Measurements from ENCODE around the gene ZNF343.
A peak's percentile ranks its signal among the peaks of the same experiment; 100 is the strongest.
"Not testable (repeated sequence)": the region's sequence is repeated elsewhere in the genome, so short reads cannot be mapped to it uniquely, and the experiment has no call there.

The ZNF343 gene

DNA sequence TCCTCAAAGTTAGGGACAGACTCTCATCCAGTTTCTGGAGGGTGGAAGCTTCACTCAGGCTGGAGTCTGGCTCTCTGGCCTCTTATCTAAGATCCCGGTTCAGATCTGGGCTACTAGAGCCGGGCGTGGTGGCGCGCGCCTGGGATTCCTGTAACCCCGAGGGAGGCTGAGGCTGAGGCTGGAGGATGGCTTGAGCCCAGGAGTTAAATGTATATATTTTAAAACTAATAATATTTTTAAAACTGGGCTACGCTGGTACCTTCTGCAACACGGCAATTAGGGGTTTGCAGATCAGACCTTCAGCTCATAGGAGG is 710 bp upstream of the ZNF343 start:
- Mint-ChIP-seq H3K4me3 (peak overlapping the region; percentile 100), H3K36me3 (peaks cover 3% of the 10 kb centered on the region), H3K4me1 (peaks cover 11% of the 10 kb centered on the region), H3K9me3 (no peaks in the 10 kb centered on the region), H3K27me3 (peaks cover 2% of the 10 kb centered on the region), H3K27ac (no peak overlapping the region)
- ATAC-seq (ENCODE audit: low read depth) (no peak), DNase-seq (ENCODE audit: low spot score in 2 of 2) (no peak)

DNA sequence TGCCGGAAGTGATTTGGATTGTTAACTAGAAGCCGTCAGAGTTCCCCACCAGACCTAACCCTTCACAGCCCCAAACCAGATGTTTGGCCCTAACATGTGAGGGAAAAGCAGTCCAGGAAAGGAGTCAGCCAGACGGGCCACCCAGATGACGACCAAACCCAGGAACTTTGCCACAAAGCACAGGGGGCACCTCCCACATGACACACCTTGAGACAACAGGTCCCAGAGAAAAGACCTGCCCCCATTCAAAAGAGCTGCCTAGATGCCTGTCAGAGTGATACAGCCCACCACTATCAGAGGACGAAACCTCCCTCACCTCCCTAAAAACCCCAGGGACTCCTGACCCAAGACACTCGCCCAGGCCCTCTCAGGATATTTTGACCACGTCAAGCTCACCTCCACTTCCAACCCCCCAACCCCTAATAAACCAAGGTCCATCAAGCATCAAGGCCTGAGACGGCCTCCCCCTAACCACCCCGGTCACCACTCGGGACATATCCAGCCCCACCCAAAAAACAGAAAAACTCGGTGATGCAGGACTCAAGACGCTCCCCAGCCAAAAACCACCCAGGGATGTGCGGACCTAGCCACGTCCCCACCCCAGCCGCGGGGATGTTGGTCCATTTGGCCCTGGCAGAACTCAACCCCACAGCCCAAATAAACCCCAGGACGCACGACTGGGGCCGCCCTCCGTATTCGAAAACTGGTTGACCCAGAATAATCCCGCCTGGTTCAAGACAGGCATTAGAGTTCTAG is 662 bp downstream of the ZNF343 start:
- peak overlapping the region; percentile 97 for H3K27ac Mint-ChIP-seq
- ATAC-seq (ENCODE audit: low read depth), result peak; percentile 9
- DNase-seq (ENCODE audit: low spot score in 2 of 2), result no peak
- H3K4me3 Mint-ChIP-seq, result peak overlapping the region; percentile 100
- peaks cover 2% of the 10 kb centered on the region for H3K27me3 Mint-ChIP-seq
- peaks cover 6% of the 10 kb centered on the region for H3K36me3 Mint-ChIP-seq
- H3K4me1 Mint-ChIP-seq, result peaks cover 17% of the 10 kb centered on the region
- H3K9me3 Mint-ChIP-seq, result no peaks in the 10 kb centered on the region

DNA sequence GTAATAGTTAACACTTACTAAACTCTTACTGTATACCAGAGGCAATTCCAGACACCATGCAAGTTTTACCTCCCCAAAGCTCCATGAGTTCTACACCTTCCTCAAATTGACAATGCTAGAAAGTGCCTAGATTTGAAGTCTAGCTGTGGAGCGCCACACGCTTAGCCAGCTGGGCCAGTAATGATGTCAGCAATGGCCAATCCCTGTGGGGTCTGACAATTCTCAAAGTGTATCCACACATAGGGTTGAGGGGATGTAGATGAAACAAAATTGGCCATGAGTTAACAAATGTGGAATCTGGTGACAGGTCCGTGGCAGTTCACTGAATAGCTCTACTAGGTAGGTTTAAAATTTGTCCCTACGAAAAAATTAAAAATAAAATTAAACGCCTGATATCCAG is 1.3 kb downstream of the ZNF343 start:
- no peaks in the 10 kb centered on the region for H3K9me3 Mint-ChIP-seq
- no peak for ATAC-seq (ENCODE audit: low read depth)
- peaks cover 10% of the 10 kb centered on the region for H3K36me3 Mint-ChIP-seq
- H3K27ac Mint-ChIP-seq, result no peak overlapping the region
- no peak for DNase-seq (ENCODE audit: low spot score in 2 of 2)
- H3K4me1 Mint-ChIP-seq, result peaks cover 20% of the 10 kb centered on the region
- peaks cover 2% of the 10 kb centered on the region for H3K27me3 Mint-ChIP-seq
- H3K4me3 Mint-ChIP-seq, result peak overlapping the region; percentile 100

DNA sequence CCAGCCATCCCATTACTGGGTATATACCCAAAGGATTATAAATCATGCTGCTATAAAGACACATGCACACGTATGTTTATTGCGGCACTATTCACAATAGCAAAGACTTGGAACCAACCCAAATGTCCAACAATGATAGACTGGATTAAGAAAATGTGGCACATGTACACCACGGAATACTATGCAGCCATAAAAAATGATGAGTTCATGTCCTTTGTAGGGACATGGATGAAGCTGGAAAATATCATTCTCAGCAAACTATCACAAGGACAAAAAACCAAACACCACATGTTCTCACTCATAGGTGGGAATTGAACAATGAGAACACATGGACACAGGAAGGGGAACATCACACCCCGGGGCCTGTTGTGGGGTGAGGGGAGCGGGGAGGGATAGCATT is 2.3 kb downstream of the ZNF343 start:
- ATAC-seq (ENCODE audit: low read depth); DNase-seq (ENCODE audit: low spot score in 2 of 2); H3K27me3 Mint-ChIP-seq; H3K9me3 Mint-ChIP-seq; H3K4me3 Mint-ChIP-seq; H3K27ac Mint-ChIP-seq: not testable (repeated sequence)
- Mint-ChIP-seq H3K36me3 (peaks cover 12% of the 10 kb centered on the region), H3K4me1 (peaks cover 22% of the 10 kb centered on the region)

DNA sequence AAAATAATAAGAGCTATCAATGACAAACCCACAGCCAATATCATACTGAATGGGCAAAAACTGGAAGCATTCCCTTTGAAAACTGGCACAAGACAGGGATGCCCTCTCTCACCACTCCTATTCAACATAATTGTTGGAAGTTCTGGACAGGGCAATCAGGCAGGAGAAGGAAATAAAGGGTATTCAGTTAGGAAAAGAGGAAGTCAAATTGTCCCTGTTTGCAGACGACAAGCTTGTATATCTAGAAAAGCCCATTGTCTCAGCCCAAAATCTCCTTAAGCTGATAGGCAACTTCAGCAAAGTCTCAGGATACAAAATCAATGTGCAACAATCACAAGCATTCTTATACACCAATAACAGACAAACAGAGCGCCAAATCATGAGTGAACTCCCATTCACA is 3.9 kb downstream of the ZNF343 start:
- not testable (repeated sequence) for ATAC-seq (ENCODE audit: low read depth); H3K9me3 Mint-ChIP-seq; H3K4me3 Mint-ChIP-seq; DNase-seq (ENCODE audit: low spot score in 2 of 2); H3K27ac Mint-ChIP-seq; H3K27me3 Mint-ChIP-seq
- Mint-ChIP-seq H3K36me3 (peaks cover 20% of the 10 kb centered on the region), H3K4me1 (peaks cover 22% of the 10 kb centered on the region)

DNA sequence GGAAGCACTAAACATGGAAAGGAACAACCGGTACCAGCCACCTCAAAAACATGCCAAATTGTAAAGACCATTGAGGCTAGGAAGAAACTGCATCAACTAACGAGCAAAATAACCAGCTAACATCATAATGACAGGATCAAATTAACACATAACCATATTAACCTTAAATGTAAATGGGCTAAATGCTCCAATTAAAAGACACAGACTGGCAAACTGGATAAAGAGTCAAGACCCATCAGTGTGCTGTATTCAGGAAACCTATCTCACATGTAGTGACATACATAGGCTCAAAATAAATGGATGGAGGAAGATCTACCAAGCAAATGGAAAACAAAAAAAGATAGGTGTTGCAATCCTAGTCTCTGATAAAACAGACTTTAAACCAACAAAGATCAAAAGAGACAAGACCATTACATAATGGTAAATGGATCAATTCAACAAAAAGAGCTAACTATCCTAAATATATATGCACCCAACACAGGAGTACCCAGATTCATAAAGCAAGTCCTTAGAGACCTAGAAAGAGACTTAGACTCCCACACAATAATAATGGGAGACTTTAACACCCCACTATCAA is 5.8 kb downstream of the ZNF343 start:
- peaks cover 16% of the 10 kb centered on the region for H3K4me1 Mint-ChIP-seq
- not testable (repeated sequence) for H3K4me3 Mint-ChIP-seq; DNase-seq (ENCODE audit: low spot score in 2 of 2); H3K9me3 Mint-ChIP-seq; H3K27me3 Mint-ChIP-seq; ATAC-seq (ENCODE audit: low read depth); H3K27ac Mint-ChIP-seq
- H3K36me3 Mint-ChIP-seq, result peaks cover 26% of the 10 kb centered on the region

DNA sequence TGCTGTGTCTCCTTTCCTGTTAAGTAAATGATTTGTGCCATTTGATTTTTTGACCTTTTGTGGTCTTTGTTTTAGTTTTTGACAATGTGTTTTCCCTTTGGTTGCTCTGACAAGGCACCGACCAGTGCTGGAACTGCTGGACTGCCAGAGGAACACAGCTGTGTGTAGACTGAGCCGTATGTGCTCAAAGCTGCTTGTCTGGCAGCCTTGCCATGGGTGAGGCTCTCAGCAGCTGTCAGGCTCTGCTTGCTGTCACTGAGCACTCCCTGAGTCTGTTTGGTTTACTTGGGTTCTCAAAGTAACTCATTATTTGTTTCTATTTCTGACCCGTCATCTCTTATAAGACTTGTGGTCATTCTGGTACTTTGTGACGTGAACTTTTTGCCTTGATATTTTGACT is 23.1 kb downstream of the ZNF343 start:
- peaks cover 61% of the 10 kb centered on the region for H3K36me3 Mint-ChIP-seq
- no peaks in the 10 kb centered on the region for H3K4me1 Mint-ChIP-seq
- ATAC-seq (ENCODE audit: low read depth) (no peak), DNase-seq (ENCODE audit: low spot score in 2 of 2) (no peak)
- peaks cover 5% of the 10 kb centered on the region for H3K9me3 Mint-ChIP-seq
- H3K4me3 Mint-ChIP-seq, result no peak overlapping the region
- no peaks in the 10 kb centered on the region for H3K27me3 Mint-ChIP-seq
- H3K27ac Mint-ChIP-seq, result no peak overlapping the region

DNA sequence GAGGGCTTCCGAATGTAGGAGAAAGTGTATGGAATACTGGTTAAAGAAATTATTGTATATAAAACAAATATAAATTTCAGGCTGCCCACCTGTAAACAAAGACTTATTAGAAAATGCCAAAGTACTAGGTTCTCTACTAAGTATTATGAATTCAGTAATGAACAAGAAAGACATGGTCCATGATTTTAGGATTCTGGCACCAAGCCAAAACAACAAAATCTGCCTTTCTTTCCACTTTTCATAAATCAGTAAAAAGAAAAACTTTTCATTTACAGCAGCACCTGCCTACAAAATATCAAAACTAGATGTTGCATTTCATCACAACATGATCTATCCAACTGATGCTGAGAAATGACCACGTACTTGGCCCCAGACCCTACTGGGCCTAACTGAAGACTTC is 23.6 kb downstream of the ZNF343 start:
- ATAC-seq (ENCODE audit: low read depth) (no peak), DNase-seq (ENCODE audit: low spot score in 2 of 2) (no peak)
- Mint-ChIP-seq H3K27me3 (no peaks in the 10 kb centered on the region), H3K27ac (no peak overlapping the region), H3K4me1 (no peaks in the 10 kb centered on the region), H3K36me3 (peaks cover 64% of the 10 kb centered on the region), H3K4me3 (no peak overlapping the region), H3K9me3 (peaks cover 7% of the 10 kb centered on the region)

DNA sequence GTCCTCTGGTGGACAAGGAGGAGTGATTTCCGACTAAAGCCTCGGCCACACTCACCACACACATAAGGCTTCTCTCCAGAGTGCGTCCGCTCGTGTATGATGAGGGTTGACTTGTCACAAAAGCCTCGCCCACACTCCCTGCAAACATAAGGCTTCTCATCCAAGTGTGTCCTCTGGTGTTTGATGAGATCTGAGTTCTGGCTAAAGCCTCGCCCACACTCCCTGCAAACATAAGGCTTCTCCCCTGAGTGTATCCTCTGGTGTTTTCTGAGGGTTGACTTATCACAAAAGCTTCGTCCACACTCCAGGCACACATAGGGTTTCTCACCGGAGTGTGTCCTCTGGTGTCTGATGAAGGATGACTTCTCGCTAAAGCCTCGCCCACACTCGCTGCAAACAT is 25.2 kb downstream of the ZNF343 start:
- ATAC-seq (ENCODE audit: low read depth) (no peak), DNase-seq (ENCODE audit: low spot score in 2 of 2) (no peak)
- Mint-ChIP-seq H3K4me1 (no peaks in the 10 kb centered on the region), H3K27ac (no peak overlapping the region), H3K9me3 (peaks cover 7% of the 10 kb centered on the region), H3K36me3 (peaks cover 64% of the 10 kb centered on the region), H3K4me3 (no peak overlapping the region), H3K27me3 (no peaks in the 10 kb centered on the region)

DNA sequence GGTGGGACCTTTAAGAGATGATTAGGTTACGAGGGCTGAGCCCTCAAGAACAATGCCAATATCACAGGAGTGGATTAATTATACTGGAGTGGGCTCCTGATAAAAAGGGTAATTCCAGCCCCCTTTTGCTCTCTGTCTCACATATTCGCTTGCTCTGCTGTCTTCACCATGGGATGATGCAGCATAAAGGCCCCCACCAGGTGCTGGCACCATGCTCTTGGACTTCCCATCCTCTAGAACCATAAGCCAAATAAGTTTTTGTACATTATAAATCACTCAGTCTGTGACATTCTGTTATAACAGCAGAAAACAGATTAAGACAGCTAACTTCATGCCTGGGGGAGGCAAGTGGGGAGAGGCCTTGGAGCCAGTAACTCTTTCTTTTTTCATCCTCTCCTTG is 28.3 kb downstream of the ZNF343 start:
- H3K9me3 Mint-ChIP-seq, result peaks cover 7% of the 10 kb centered on the region
- no peak overlapping the region for H3K4me3 Mint-ChIP-seq
- peaks cover 58% of the 10 kb centered on the region for H3K36me3 Mint-ChIP-seq
- no peak for DNase-seq (ENCODE audit: low spot score in 2 of 2)
- H3K27ac Mint-ChIP-seq, result no peak overlapping the region
- H3K27me3 Mint-ChIP-seq, result no peaks in the 10 kb centered on the region
- ATAC-seq (ENCODE audit: low read depth), result no peak
- H3K4me1 Mint-ChIP-seq, result no peaks in the 10 kb centered on the region

DNA sequence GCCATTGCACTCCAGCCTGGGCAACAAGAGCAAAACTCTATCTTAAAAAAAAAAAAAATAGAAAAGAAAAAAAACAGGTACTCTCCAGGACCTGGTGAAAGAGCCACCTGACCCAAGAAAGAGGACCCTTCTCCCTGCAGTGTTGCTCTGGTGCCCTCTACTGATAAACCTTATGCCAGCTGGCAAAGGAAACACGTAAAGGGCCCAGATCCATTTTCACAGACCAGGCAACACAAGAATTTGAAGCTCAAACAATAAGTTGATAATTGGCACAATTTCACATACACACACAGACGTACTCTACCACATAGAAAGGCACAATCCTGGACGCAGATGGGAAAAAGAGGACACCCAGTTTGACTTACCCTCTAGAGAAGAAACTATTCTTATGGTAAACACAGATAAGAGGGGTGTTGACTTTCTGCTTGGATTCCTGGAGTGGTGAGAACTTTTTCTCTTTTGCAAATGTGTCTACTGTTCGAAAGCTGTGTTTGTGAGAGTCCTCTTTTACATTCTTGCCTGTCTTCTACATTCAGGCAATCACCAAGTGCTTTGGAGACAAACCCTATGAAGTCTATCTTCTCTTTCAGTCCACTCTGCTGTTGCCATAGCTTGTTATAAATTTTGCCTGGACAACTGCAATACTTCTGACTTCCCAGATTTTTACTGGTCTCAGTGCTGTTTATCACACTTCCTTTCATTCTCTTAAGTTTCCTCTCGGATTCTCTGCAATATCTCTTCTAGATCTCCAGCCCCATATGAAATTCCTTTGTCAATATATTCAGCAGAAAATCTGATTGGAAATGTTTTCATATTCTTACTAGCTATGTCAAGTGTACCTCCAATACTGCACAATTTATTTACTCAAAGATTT is 31.7 kb downstream of the ZNF343 start:
- Mint-ChIP-seq H3K27ac (no peak overlapping the region), H3K4me1 (no peaks in the 10 kb centered on the region), H3K4me3 (no peak overlapping the region), H3K27me3 (no peaks in the 10 kb centered on the region), H3K36me3 (peaks cover 32% of the 10 kb centered on the region), H3K9me3 (peaks cover 7% of the 10 kb centered on the region)
- ATAC-seq (ENCODE audit: low read depth) (no peak), DNase-seq (ENCODE audit: low spot score in 2 of 2) (no peak)

DNA sequence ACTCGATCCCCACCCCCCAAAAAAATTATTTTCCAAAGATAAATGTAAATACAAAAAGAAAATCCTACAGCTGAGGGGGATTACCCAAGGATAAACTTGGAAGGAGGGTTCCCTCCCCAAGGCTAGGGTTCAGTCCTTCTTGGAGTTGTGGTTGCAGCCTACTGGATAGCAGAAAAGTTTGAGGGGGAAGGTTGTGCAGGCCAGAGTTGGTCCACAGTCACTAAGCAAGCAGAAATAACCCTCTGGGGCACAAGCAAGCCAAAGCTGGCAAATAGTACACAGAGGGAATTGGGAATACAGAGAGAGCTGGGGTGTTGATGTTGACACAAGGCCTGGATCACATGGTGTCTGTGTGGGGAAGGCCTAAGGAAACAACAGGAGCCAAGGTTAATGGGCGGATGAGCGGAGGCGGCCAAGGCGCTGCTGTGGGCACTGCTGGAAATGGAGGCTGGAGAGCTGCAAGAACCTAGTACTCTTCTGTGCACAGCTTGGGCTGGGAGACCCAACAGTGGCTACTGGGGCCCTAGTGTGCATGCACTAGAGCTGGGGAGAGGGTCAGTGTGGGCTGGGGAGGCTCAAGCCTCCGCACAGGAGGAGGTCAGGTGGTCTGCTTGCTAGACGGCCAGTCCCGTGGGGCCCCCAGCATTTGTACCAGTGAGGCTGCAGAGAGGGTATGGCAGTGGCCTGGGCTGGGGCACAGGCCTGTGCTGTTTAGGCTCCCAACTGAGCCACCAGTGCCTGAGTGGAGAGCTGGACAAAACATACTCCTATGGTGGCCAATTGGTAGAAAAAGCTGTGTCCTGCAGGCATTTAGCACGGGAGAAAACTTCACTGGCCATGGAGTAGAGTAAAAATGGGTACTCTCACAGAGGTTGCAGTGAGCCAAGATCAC is 32.6 kb downstream of the ZNF343 start:
- Mint-ChIP-seq H3K27ac (no peak overlapping the region), H3K27me3 (no peaks in the 10 kb centered on the region), H3K9me3 (peaks cover 5% of the 10 kb centered on the region), H3K36me3 (peaks cover 25% of the 10 kb centered on the region), H3K4me1 (peaks cover 2% of the 10 kb centered on the region), H3K4me3 (no peak overlapping the region)
- no peak for DNase-seq (ENCODE audit: low spot score in 2 of 2)
- no peak for ATAC-seq (ENCODE audit: low read depth)

DNA sequence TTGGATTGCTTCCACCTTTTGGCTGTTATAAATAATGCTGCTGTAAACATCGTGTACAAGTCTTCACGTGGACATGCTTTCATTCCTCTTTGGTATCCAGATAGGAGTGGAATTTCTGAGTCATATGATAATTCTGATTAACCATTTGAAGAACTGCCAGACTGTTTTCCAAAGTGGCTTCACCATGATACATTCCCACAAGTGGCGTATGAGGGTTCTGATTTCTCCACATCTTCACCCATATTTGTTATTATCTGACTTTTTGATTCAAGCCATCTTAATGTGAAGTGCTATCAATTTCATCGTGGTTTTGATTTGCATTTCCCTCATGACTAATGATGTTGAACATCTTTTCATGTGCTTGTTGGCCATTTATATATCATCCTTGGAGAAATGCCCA is 35.2 kb downstream of the ZNF343 start:
- H3K4me3 Mint-ChIP-seq, result no peak overlapping the region
- no peak overlapping the region for H3K27ac Mint-ChIP-seq
- no peaks in the 10 kb centered on the region for H3K27me3 Mint-ChIP-seq
- no peaks in the 10 kb centered on the region for H3K9me3 Mint-ChIP-seq
- no peak for DNase-seq (ENCODE audit: low spot score in 2 of 2)
- H3K36me3 Mint-ChIP-seq, result peaks cover 15% of the 10 kb centered on the region
- ATAC-seq (ENCODE audit: low read depth), result no peak
- H3K4me1 Mint-ChIP-seq, result peaks cover 12% of the 10 kb centered on the region

Measured in memory B cell (primary cell).